IMR-90 (cell line): Measurements from ENCODE around the gene CRYM. TPM values are rescaled to one million over a fixed set of nuclear protein-coding genes. Genes with fewer than 3 reads are reported as not detected.

ENCODE experiments used
- ATAC-seq: fragments of 200-7000 bp; cut with Tn5 transposase; 2 replicates; pipeline ENCODE4 v1.9.1; 2020; ENCODE audit warnings: low read depth, mild to moderate bottlenecking, moderate library complexity
- BruUV-seq: library from RNA; stranded (reverse); fragments of 400-500 nt; replicated peaks from 2 replicates; lab custom pipeline; 2021; lab: Mats Ljungman, UMichigan
- CTCF ChIA-PET: fragments of 300-600 bp; formaldehyde crosslinking; extraction: SDS; loops from one replicate; lab custom pipeline; 2021; ENCODE audit warnings: antibody characterized with exemption; lab: Yijun Ruan, JAX
- POLR2A ChIA-PET: fragments of 300-600 bp; sonication (Branson Sonifier 250); formaldehyde crosslinking; loops from one replicate; lab custom pipeline; 2022; ENCODE audit warnings: antibody characterized with exemption; ENCODE audit not compliant: unreplicated experiment; lab: Charles Lee
- DNase-seq: peaks from one replicate; pipeline ENCODE4 v3.0.0; 2013
- H2AFZ ChIP-seq: replicated peaks from 2 replicates; pipeline ENCODE3; 2013; ENCODE audit warnings: low read length, mild to moderate bottlenecking; ENCODE audit not compliant: poor library complexity
- H2AK5ac ChIP-seq: 2 replicates; pipeline ENCODE4 v1.6.1; 2013; ENCODE audit warnings: low read depth, low read length, inconsistent platforms
- H2AK9ac ChIP-seq: replicated peaks from 2 replicates; pipeline ENCODE3; 2013; ENCODE audit warnings: mild to moderate bottlenecking, low read depth, low read length, moderate library complexity; ENCODE audit not compliant: poor library complexity
- H2BK120ac ChIP-seq: 2 replicates; pipeline ENCODE4 v1.6.1; 2013; ENCODE audit warnings: low read depth, low read length, inconsistent platforms
- H2BK15ac ChIP-seq: 3 replicates; pipeline ENCODE4 v1.6.1; 2013; ENCODE audit warnings: low read depth, low read length, inconsistent platforms
- H2BK20ac ChIP-seq: 2 replicates; pipeline ENCODE4 v1.6.1; 2013; ENCODE audit warnings: low read depth, mild to moderate bottlenecking, inconsistent platforms, low read length, moderate library complexity
- H2BK5ac ChIP-seq: 2 replicates; pipeline ENCODE4 v1.6.1; 2013; ENCODE audit warnings: mild to moderate bottlenecking, low read depth, low read length, inconsistent platforms; ENCODE audit not compliant: poor library complexity, severe bottlenecking
- H3K14ac ChIP-seq: replicated peaks from 2 replicates; pipeline ENCODE4 v1.6.1; 2013; ENCODE audit warnings: low read depth, low read length, inconsistent platforms
- H3K18ac ChIP-seq: 2 replicates; pipeline ENCODE4 v1.6.1; 2013; ENCODE audit warnings: low read depth, low read length, control low read depth
- H3K23ac ChIP-seq: 2 replicates; pipeline ENCODE4 v1.6.1; 2013; ENCODE audit warnings: low read depth, low read length, inconsistent platforms
- H3K27ac ChIP-seq: 2 replicates; pipeline ENCODE4 v1.5.1; 2013; ENCODE audit warnings: mild to moderate bottlenecking, control low read depth, low read length; ENCODE audit not compliant: insufficient read depth
- H3K27me3 ChIP-seq: 2 replicates; pipeline ENCODE4 v1.6.1; 2013; ENCODE audit warnings: low read length; ENCODE audit not compliant: control insufficient read depth, insufficient read depth
- H3K36me3 ChIP-seq: 2 replicates; pipeline ENCODE4 v1.6.1; 2013; ENCODE audit warnings: low read length, mixed read lengths; ENCODE audit not compliant: control insufficient read depth, insufficient read depth
- H3K4ac ChIP-seq: 2 replicates; pipeline ENCODE4 v1.6.1; 2013; ENCODE audit warnings: low read depth, low read length, inconsistent platforms
- H3K4me1 ChIP-seq: 2 replicates; pipeline ENCODE4 v1.6.1; 2013; ENCODE audit warnings: low read length, mixed read lengths; ENCODE audit not compliant: control insufficient read depth, insufficient read depth
- H3K4me2 ChIP-seq: 2 replicates; pipeline ENCODE4 v1.6.1; 2013; ENCODE audit warnings: low read depth, mild to moderate bottlenecking, control low read depth, low read length, moderate library complexity
- H3K4me3 ChIP-seq: 2 replicates; pipeline ENCODE4 v1.5.1; 2013; ENCODE audit warnings: low read depth, mild to moderate bottlenecking, control low read depth, low read length, moderate library complexity; ENCODE audit not compliant: insufficient read depth
- H3K56ac ChIP-seq: 2 replicates; pipeline ENCODE4 v1.6.1; 2013; ENCODE audit warnings: low read length, inconsistent platforms; ENCODE audit not compliant: insufficient read depth; ENCODE audit errors: extremely low read depth
- H3K79me1 ChIP-seq, 2 experiments: 2 replicates each; pipeline ENCODE4 v1.6.1; 2013; ENCODE audit warnings: low read length in 2 of 2, inconsistent platforms in 1 of 2, low read depth in 1 of 2
- H3K9ac ChIP-seq: 2 replicates; pipeline ENCODE4 v1.6.1; 2013; ENCODE audit warnings: low read depth, low read length, control low read depth
- H3K9me1 ChIP-seq: 2 replicates; pipeline ENCODE4 v1.6.1; 2013; ENCODE audit warnings: low read length, inconsistent platforms; ENCODE audit not compliant: insufficient read depth
- H3K9me3 ChIP-seq: 2 replicates; pipeline ENCODE4 v1.6.1; 2013; ENCODE audit warnings: low read length; ENCODE audit not compliant: control insufficient read depth, insufficient read depth
- H4K20me1 ChIP-seq: 2 replicates; pipeline ENCODE4 v1.6.1; 2013; ENCODE audit warnings: low read length, inconsistent platforms; ENCODE audit not compliant: insufficient read depth
- H4K5ac ChIP-seq: 2 replicates; pipeline ENCODE4 v1.6.1; 2013; ENCODE audit warnings: mild to moderate bottlenecking, low read depth, low read length, control low read depth
- H4K8ac ChIP-seq, 2 experiments: 2 replicates each; pipeline ENCODE4 v1.6.1; 2013; ENCODE audit warnings: low read depth in 2 of 2, low read length in 2 of 2, control low read depth in 1 of 2, inconsistent platforms in 1 of 2
- H4K91ac ChIP-seq: 2 replicates; pipeline ENCODE4 v1.6.1; 2013; ENCODE audit warnings: low read depth, low read length, inconsistent platforms; ENCODE audit not compliant: insufficient read depth
- POLR2A ChIP-seq: IDR thresholded peaks from 2 replicates; pipeline ENCODE4 v1.6.1; 2012; ENCODE audit warnings: mild to moderate bottlenecking, low read depth, low read length
- RAD21 ChIP-seq: IDR thresholded peaks from 2 replicates; pipeline ENCODE4 v1.6.1; 2012; ENCODE audit warnings: low read length, improper control_type of control experiment
- RCOR1 ChIP-seq: IDR thresholded peaks from 2 replicates; pipeline ENCODE4 v1.6.1; 2012; ENCODE audit warnings: mild to moderate bottlenecking, low read length, improper control_type of control experiment; ENCODE audit not compliant: insufficient replicate concordance
- WGBS, 2 experiments: methylation state at CpG; one replicate each; pipeline versions ENCODE4 v1.1.5 to v1.1.7; 2013; ENCODE audit warnings: missing lambda C conversion rate in 2 of 2; ENCODE audit not compliant: insufficient read length in 1 of 2; ENCODE audit errors: extremely low coverage in 2 of 2; 5-methylcytosine and 5-hydroxymethylcytosine counted together
- dilution Hi-C: fragments of 300-500 bp; cut with HindIII; formaldehyde crosslinking; loops from one replicate; pipeline ENCODE4 v1.14.3; 2018; ENCODE audit warnings: low sequenced_read_pairs; ENCODE audit not compliant: unreplicated experiment
- in situ Hi-C: fragments of 300-500 bp; cut with MboI; formaldehyde crosslinking; loops from 3 replicates; pipeline ENCODE4 v1.14.3; 2019; ENCODE audit warnings: low sequenced_read_pairs, inconsistent platforms, mixed read lengths
- intact Hi-C: fragments of 100-400 bp; cut with micrococcal nuclease; formaldehyde crosslinking; loops from 2 replicates; pipeline ENCODE4 v1.10.0; 2022
- polyA plus RNA-seq, 3 experiments: library from polyadenylated mRNA; depleted of rRNA; stranded (reverse); fragments of >200 nt; gene quantifications; 2 replicates each; pipeline ENCODE4 v1.2.3, GENCODE V29; 2012; ENCODE audit warnings: low replicate concordance in 1 of 3
- total RNA-seq: library from RNA; depleted of rRNA; stranded (reverse); fragments of >200 nt; gene quantifications from 2 replicates; pipeline ENCODE4 v1.2.3, GENCODE V29; 2012
- TF ChIP-seq, protein P1 (sequence below): conservative IDR thresholded peaks from 2 replicates; pipeline ENCODE4 v1.5.1; 2012; ENCODE audit warnings: mild to moderate bottlenecking, low read depth, low read length, improper control_type of control experiment

The CRYM gene
- total and polyA plus RNA-seq, 2 of the 4 experiments (the other 2 are of a cell fraction), result not detected

- CTCF ChIA-PET, result interaction anchor here (0.5 kb wide), 1 partner anchor 68 kb away, joined by 3 read pairs; no protein-coding TSS in a partner anchor
- POLR2A ChIA-PET, result no interaction called here
Observed at GRCh38 chr16:21224800-21225199, 53.3 kb downstream of the CRYM start.

More at GRCh38 chr16:21224800-21225199, 53.3 kb downstream of the CRYM start:
- DNase-seq (no peak), ATAC-seq (no peak)
- intact Hi-C loops (no loop called here), in situ Hi-C loops (no loop called here), dilution Hi-C loops (no loop called here)
- Histone ChIP-seq H2AK9ac (no peak overlapping the region), H3K18ac (no peak overlapping the region), H3K4ac (no peak overlapping the region), H3K79me1 (no peaks in the 10 kb centered on the region), H3K14ac (no peak overlapping the region), H4K5ac (no peak overlapping the region), H2BK120ac (no peak overlapping the region), H2AFZ (no peak overlapping the region), H2BK5ac (no peak overlapping the region), H2BK15ac (no peak overlapping the region), H3K4me1 (no peaks in the 10 kb centered on the region), H3K36me3 (no peaks in the 10 kb centered on the region), H3K4me3 (no peak overlapping the region), H2AK5ac (no peak overlapping the region), H3K23ac (no peak overlapping the region), H4K20me1 (no peaks in the 10 kb centered on the region), H2BK20ac (no peak overlapping the region), H3K9me1 (no peaks in the 10 kb centered on the region), H3K56ac (no peak overlapping the region), H3K9ac (no peak overlapping the region), H3K9me3 (no peaks in the 10 kb centered on the region), H3K4me2 (no peak overlapping the region), H3K27me3 (peaks cover 19% of the 10 kb centered on the region), H4K8ac (no peak overlapping the region), H3K27ac (no peak overlapping the region), H4K91ac (no peak overlapping the region)
- TF ChIP-seq RCOR1 (no peak), RAD21 (no peak), POLR2A (no peak)
- TF ChIP-seq, protein P1, sequence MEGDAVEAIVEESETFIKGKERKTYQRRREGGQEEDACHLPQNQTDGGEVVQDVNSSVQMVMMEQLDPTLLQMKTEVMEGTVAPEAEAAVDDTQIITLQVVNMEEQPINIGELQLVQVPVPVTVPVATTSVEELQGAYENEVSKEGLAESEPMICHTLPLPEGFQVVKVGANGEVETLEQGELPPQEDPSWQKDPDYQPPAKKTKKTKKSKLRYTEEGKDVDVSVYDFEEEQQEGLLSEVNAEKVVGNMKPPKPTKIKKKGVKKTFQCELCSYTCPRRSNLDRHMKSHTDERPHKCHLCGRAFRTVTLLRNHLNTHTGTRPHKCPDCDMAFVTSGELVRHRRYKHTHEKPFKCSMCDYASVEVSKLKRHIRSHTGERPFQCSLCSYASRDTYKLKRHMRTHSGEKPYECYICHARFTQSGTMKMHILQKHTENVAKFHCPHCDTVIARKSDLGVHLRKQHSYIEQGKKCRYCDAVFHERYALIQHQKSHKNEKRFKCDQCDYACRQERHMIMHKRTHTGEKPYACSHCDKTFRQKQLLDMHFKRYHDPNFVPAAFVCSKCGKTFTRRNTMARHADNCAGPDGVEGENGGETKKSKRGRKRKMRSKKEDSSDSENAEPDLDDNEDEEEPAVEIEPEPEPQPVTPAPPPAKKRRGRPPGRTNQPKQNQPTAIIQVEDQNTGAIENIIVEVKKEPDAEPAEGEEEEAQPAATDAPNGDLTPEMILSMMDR, result no peak
- WGBS, 2 experiments, result no CpG with 5 or more reads among the region's 2 CpGs
- no TSS peak for BruUV-seq
